Measurements from ENCODE around the gene MDFI.
A peak's percentile ranks its signal among the peaks of the same experiment; 100 is the strongest.

Gene MDFI, protein sequence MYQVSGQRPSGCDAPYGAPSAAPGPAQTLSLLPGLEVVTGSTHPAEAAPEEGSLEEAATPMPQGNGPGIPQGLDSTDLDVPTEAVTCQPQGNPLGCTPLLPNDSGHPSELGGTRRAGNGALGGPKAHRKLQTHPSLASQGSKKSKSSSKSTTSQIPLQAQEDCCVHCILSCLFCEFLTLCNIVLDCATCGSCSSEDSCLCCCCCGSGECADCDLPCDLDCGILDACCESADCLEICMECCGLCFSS

GRCh38 chr6:41638002-41638934, at the start of gene MDFI:
Gene MDFI (plus strand): TSS chr6:41638468. CDS start chr6:41638750, 282 bp downstream.
- H3K4me1 ChIP-seq (ENCODE audit: control insufficient read depth in 5 of 5, insufficient read depth in 5 of 5, low read length in 5 of 5), result peaks cover 5 to 89% (median 70%) of the 10 kb centered on the region in 5 donors

DNA sequence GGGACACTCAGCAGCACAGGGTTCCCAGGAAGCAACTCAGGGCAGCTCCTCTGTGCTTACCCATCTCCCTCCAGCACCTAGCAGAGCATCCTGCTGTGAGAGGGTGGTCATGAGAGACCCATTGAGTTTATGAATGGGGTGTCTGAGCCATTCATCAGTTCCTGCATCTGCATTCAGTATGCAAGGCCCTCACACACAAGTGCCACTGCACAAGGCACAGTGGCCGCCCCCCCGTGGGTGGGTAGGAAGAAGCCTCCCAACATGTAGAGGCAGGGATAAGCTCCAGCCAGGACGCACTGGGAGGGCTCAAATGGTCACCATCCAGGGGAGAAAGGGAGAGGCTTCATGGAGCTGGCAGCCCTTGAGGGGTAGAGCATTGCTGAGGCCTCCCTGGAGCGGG, 49.0 kb upstream of the MDFI start:
- Histone ChIP-seq H3K36me3 (ENCODE audit: control insufficient read depth in 5 of 5, insufficient read depth in 5 of 5, low read length in 5 of 5) (peaks cover 0 to 78% (median 51%) of the 10 kb centered on the region in 5 donors), H3K4me3 (ENCODE audit: low read depth in 1 of 5, low read length in 5 of 5) (no peak overlapping the region), H3K27ac (ENCODE audit: low read depth, low read length) (no peak overlapping the region), H3K27me3 (ENCODE audit: control insufficient read depth in 5 of 5, insufficient read depth in 4 of 5, low read length in 5 of 5) (no peaks in the 10 kb centered on the region), H3K9ac (ENCODE audit: low read length in 5 of 5) (no peak overlapping the region), H3K4me1 (ENCODE audit: control insufficient read depth in 5 of 5, insufficient read depth in 5 of 5, low read length in 5 of 5) (peaks cover 0 to 2% (median 0%) of the 10 kb centered on the region in 5 donors), H3K9me3 (ENCODE audit: control insufficient read depth in 5 of 5, low read length in 5 of 5) (no peaks in the 10 kb centered on the region)

More at GRCh38 chr6:41638002-41638934, at the start of gene MDFI:
- H3K9me3 ChIP-seq (ENCODE audit: control insufficient read depth in 5 of 5, low read length in 5 of 5), result no peaks in the 10 kb centered on the region
- H3K27me3 ChIP-seq (ENCODE audit: control insufficient read depth in 5 of 5, insufficient read depth in 4 of 5, low read length in 5 of 5), result peaks cover 0 to 24% (median 11%) of the 10 kb centered on the region in 5 donors
- peak within 1 kb of the TSS; percentile 45 for H3K27ac ChIP-seq (ENCODE audit: low read depth, low read length)
- H3K36me3 ChIP-seq (ENCODE audit: control insufficient read depth in 5 of 5, insufficient read depth in 5 of 5, low read length in 5 of 5), result no peaks in the 10 kb centered on the region
- peak within 1 kb of the TSS in 2 of 5 donors; percentile 65 to 82 for H3K9ac ChIP-seq (ENCODE audit: low read length in 5 of 5)
- H3K4me3 ChIP-seq (ENCODE audit: low read depth in 1 of 5, low read length in 5 of 5), result peak within 1 kb of the TSS; percentile 53 to 66 (median 64)

GRCh38 chr6:41589636-41590622, 48.3 kb upstream of the MDFI start:
- Histone ChIP-seq H3K27me3 (ENCODE audit: control insufficient read depth in 5 of 5, insufficient read depth in 4 of 5, low read length in 5 of 5) (no peaks in the 10 kb centered on the region), H3K27ac (ENCODE audit: low read depth, low read length) (no peak overlapping the region), H3K9me3 (ENCODE audit: control insufficient read depth in 5 of 5, low read length in 5 of 5) (no peaks in the 10 kb centered on the region), H3K36me3 (ENCODE audit: control insufficient read depth in 5 of 5, insufficient read depth in 5 of 5, low read length in 5 of 5) (peaks cover 0 to 76% (median 52%) of the 10 kb centered on the region in 5 donors), H3K4me1 (ENCODE audit: control insufficient read depth in 5 of 5, insufficient read depth in 5 of 5, low read length in 5 of 5) (peaks cover 0 to 2% (median 0%) of the 10 kb centered on the region in 5 donors), H3K4me3 (ENCODE audit: low read depth in 1 of 5, low read length in 5 of 5) (no peak overlapping the region), H3K9ac (ENCODE audit: low read length in 5 of 5) (no peak overlapping the region)

GRCh38 chr6:41591122-41591521, 47.1 kb upstream of the MDFI start:
- Histone ChIP-seq H3K36me3 (ENCODE audit: control insufficient read depth in 5 of 5, insufficient read depth in 5 of 5, low read length in 5 of 5) (peaks cover 0 to 72% (median 48%) of the 10 kb centered on the region in 5 donors), H3K4me3 (ENCODE audit: low read depth in 1 of 5, low read length in 5 of 5) (no peak overlapping the region), H3K27me3 (ENCODE audit: control insufficient read depth in 5 of 5, insufficient read depth in 4 of 5, low read length in 5 of 5) (no peaks in the 10 kb centered on the region), H3K9me3 (ENCODE audit: control insufficient read depth in 5 of 5, low read length in 5 of 5) (no peaks in the 10 kb centered on the region), H3K4me1 (ENCODE audit: control insufficient read depth in 5 of 5, insufficient read depth in 5 of 5, low read length in 5 of 5) (peaks cover 0 to 2% (median 0%) of the 10 kb centered on the region in 5 donors), H3K9ac (ENCODE audit: low read length in 5 of 5) (no peak overlapping the region), H3K27ac (ENCODE audit: low read depth, low read length) (no peak overlapping the region)

- no peak overlapping the region for H3K4me3 ChIP-seq (ENCODE audit: low read depth in 1 of 5, low read length in 5 of 5)
- no peak overlapping the region for H3K9ac ChIP-seq (ENCODE audit: low read length in 5 of 5)
- peaks cover 0 to 2% (median 0%) of the 10 kb centered on the region in 5 donors for H3K4me1 ChIP-seq (ENCODE audit: control insufficient read depth in 5 of 5, insufficient read depth in 5 of 5, low read length in 5 of 5)
- H3K27me3 ChIP-seq (ENCODE audit: control insufficient read depth in 5 of 5, insufficient read depth in 4 of 5, low read length in 5 of 5), result no peaks in the 10 kb centered on the region
- peaks cover 0 to 79% (median 56%) of the 10 kb centered on the region in 5 donors for H3K36me3 ChIP-seq (ENCODE audit: control insufficient read depth in 5 of 5, insufficient read depth in 5 of 5, low read length in 5 of 5)
- no peak overlapping the region for H3K27ac ChIP-seq (ENCODE audit: low read depth, low read length)
- no peaks in the 10 kb centered on the region for H3K9me3 ChIP-seq (ENCODE audit: control insufficient read depth in 5 of 5, low read length in 5 of 5)
Measured at GRCh38 chr6:41591859-41592502, 46.3 kb upstream of the MDFI start.

GRCh38 chr6:41593406-41593805, 44.9 kb upstream of the MDFI start:
- H3K27ac ChIP-seq (ENCODE audit: low read depth, low read length), result no peak overlapping the region
- H3K9ac ChIP-seq (ENCODE audit: low read length in 5 of 5), result no peak overlapping the region
- H3K4me1 ChIP-seq (ENCODE audit: control insufficient read depth in 5 of 5, insufficient read depth in 5 of 5, low read length in 5 of 5), result peaks cover 0 to 2% (median 0%) of the 10 kb centered on the region in 5 donors
- H3K4me3 ChIP-seq (ENCODE audit: low read depth in 1 of 5, low read length in 5 of 5), result no peak overlapping the region
- H3K27me3 ChIP-seq (ENCODE audit: control insufficient read depth in 5 of 5, insufficient read depth in 4 of 5, low read length in 5 of 5), result no peaks in the 10 kb centered on the region
- H3K36me3 ChIP-seq (ENCODE audit: control insufficient read depth in 5 of 5, insufficient read depth in 5 of 5, low read length in 5 of 5), result peaks cover 0 to 75% (median 55%) of the 10 kb centered on the region in 5 donors
- no peaks in the 10 kb centered on the region for H3K9me3 ChIP-seq (ENCODE audit: control insufficient read depth in 5 of 5, low read length in 5 of 5)

- Histone ChIP-seq H3K36me3 (ENCODE audit: control insufficient read depth in 5 of 5, insufficient read depth in 5 of 5, low read length in 5 of 5) (peaks cover 0 to 75% (median 51%) of the 10 kb centered on the region in 5 donors), H3K27ac (ENCODE audit: low read depth, low read length) (no peak overlapping the region), H3K4me1 (ENCODE audit: control insufficient read depth in 5 of 5, insufficient read depth in 5 of 5, low read length in 5 of 5) (peaks cover 0 to 2% (median 0%) of the 10 kb centered on the region in 5 donors)
Measured at GRCh38 chr6:41593839-41594238, 44.4 kb upstream of the MDFI start.

DNA sequence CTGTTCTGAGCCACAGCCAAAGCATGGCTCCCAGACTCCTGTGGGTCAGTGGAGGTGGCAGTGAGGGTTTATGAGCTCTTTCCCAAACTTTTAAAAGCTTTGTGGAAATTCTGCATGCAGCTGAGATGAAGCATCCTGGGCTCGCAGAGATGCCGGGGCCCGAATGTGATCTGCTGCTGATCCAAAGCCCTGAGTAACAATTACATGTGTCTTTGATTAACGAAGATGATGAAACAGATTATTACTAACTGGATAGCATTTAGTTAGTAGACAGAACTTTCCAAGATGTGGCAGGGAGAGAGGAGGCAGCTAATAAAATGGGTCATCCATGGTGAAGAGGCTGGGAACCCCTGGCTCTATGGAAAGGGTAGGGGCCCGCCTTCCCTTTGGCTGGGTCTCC, 43.9 kb upstream of the MDFI start:
- Histone ChIP-seq H3K9ac (ENCODE audit: low read length in 5 of 5) (peak overlapping the region in 1 of 5 donors; percentile 20), H3K4me3 (ENCODE audit: low read depth in 1 of 5, low read length in 5 of 5) (no peak overlapping the region), H3K9me3 (ENCODE audit: control insufficient read depth in 5 of 5, low read length in 5 of 5) (no peaks in the 10 kb centered on the region), H3K4me1 (ENCODE audit: control insufficient read depth in 5 of 5, insufficient read depth in 5 of 5, low read length in 5 of 5) (peaks cover 0 to 2% (median 0%) of the 10 kb centered on the region in 5 donors), H3K27ac (ENCODE audit: low read depth, low read length) (no peak overlapping the region), H3K27me3 (ENCODE audit: control insufficient read depth in 5 of 5, insufficient read depth in 4 of 5, low read length in 5 of 5) (no peaks in the 10 kb centered on the region), H3K36me3 (ENCODE audit: control insufficient read depth in 5 of 5, insufficient read depth in 5 of 5, low read length in 5 of 5) (peaks cover 0 to 74% (median 49%) of the 10 kb centered on the region in 5 donors)

More at GRCh38 chr6:41593839-41594238, 44.4 kb upstream of the MDFI start:
- Histone ChIP-seq H3K9ac (ENCODE audit: low read length in 5 of 5) (no peak overlapping the region), H3K4me3 (ENCODE audit: low read depth in 1 of 5, low read length in 5 of 5) (no peak overlapping the region), H3K9me3 (ENCODE audit: control insufficient read depth in 5 of 5, low read length in 5 of 5) (no peaks in the 10 kb centered on the region), H3K27me3 (ENCODE audit: control insufficient read depth in 5 of 5, insufficient read depth in 4 of 5, low read length in 5 of 5) (no peaks in the 10 kb centered on the region)

- Histone ChIP-seq H3K27me3 (ENCODE audit: control insufficient read depth in 5 of 5, insufficient read depth in 4 of 5, low read length in 5 of 5) (no peaks in the 10 kb centered on the region), H3K36me3 (ENCODE audit: control insufficient read depth in 5 of 5, insufficient read depth in 5 of 5, low read length in 5 of 5) (peaks cover 0 to 69% (median 45%) of the 10 kb centered on the region in 5 donors), H3K4me3 (ENCODE audit: low read depth in 1 of 5, low read length in 5 of 5) (no peak overlapping the region), H3K4me1 (ENCODE audit: control insufficient read depth in 5 of 5, insufficient read depth in 5 of 5, low read length in 5 of 5) (peaks cover 0 to 2% (median 0%) of the 10 kb centered on the region in 5 donors), H3K9ac (ENCODE audit: low read length in 5 of 5) (no peak overlapping the region), H3K27ac (ENCODE audit: low read depth, low read length) (no peak overlapping the region), H3K9me3 (ENCODE audit: control insufficient read depth in 5 of 5, low read length in 5 of 5) (no peaks in the 10 kb centered on the region)
Measured at GRCh38 chr6:41594766-41595165, 43.5 kb upstream of the MDFI start.

Data from subcutaneous abdominal adipose tissue (tissue), 5 donors.